SH-SY5Y (cell line): ENCODE data around the gene SMC1A.

ENCODE experiments used
- GATA2 ChIP-seq: IDR thresholded peaks from 2 replicates; pipeline ENCODE4 v1.6.1; 2011; ENCODE audit warnings: mild to moderate bottlenecking, low read depth, low read length
- GATA3 ChIP-seq: IDR thresholded peaks from 2 replicates; pipeline ENCODE4 v1.6.1; 2011; ENCODE audit warnings: low read depth, mild to moderate bottlenecking, low read length, moderate library complexity

DNA sequence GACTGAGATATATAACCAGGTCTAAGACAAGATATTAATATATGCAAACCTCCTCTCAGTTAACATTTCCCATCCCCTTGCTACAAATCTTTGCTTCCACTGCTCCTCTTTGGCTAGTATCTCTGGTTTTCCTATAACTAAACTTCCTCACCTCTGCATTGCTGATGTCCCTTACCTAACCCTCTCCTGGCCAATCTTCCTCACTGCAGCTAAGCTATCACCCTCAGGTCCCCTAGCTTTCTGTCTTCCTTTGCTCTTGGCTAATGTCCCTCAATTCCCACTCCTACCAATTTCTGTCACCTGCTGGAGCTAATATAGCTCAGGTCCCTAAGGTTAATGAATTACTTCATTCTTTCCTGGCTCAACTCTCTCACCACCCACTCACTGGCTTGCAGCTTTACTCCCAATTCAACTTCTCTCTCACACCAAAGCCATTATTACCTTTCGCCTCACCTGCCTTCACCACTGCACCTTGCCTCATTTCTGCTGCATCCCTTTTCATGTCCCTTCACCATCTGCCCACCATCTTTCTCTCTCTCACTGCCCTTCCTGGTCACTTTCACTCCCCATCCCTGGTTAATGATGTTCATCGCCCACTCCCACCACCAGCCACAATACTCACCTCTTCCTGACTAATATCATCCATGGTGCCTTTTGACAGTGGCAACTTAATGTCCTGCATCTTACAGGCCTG, 26.7 kb downstream of the SMC1A start:
- TF ChIP-seq GATA2 (no peak), GATA3 (no peak)
